Right hindlimb (tissue), 1 donor: ENCODE measurements around the gene PPM1B.
"Not testable (repeated sequence)": the region's sequence is repeated elsewhere in the genome, so short reads cannot be mapped to it uniquely, and the experiment has no call there.

Experiments used
- DNase-seq: peaks from one replicate; pipeline ENCODE4 v3.0.0-alpha.2; 2018

The PPM1B gene

DNA sequence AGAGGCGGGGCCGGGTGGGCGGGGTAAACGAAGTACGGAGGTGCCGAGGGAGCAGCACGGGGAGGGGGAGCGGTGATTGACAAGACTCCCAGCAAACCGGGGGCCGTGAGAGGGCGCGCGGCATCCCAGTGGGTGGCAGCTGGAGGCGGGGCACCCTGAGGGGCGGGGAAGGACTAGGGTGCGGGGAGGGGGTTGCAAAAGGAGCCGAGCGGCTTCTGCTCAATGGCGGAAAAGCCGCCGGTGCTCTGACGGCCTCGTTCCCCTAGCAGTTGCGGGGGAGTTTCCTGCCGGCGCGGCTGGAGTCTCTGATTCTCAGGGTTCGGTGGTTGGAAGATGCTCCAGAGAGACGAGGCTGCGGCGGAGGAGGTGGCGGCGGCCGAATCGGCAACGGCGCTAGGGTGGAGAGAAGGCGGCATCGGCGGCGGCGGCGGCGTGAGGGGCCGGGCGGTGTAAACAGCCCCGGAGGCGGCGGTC lies at the start of gene PPM1B:
Gene PPM1B (plus strand): TSS at position 195 of the 474 bp plus-strand sequence. CDS start 32,325 bp downstream, outside the sequence.
- DNase-seq: no peak

DNA sequence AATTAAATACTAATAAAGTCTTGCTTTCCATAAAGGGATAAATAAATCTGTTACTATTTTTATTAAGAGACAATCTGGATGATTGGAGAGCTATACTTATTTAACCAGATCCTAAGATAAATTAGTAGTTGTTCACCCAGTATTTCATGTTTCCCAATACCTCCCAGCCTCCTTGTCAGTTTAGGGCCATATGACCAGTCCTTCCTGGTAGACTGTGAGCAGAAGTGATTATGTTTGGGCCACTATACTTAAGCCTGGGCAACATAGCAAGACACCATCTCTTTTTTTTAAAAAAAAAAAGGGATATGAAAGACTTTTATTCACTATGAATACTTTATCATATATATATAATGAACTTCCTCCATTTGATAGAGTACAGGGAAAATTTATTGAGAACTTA lies 48.8 kb upstream of the PPM1B start:
- no peak for DNase-seq

DNA sequence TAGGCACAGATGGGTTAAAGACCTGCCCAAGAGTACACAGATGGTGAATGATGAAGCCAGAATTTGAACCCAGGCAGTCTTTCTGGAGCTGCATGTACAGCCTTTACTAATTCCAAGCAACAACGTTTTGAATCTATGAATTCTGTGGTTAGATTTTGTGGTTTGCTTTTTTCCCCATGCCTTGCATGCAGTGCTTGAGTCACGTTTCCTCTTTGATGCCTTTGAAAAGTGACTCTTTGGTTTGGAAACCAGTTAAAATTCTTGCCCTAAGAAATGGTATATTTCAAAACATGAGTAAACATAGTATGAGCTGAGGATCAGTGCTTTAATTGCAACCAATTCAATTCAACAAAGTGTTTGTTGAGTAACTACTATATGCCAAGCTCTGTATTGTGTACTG lies 48.2 kb upstream of the PPM1B start:
- DNase-seq: no peak

DNA sequence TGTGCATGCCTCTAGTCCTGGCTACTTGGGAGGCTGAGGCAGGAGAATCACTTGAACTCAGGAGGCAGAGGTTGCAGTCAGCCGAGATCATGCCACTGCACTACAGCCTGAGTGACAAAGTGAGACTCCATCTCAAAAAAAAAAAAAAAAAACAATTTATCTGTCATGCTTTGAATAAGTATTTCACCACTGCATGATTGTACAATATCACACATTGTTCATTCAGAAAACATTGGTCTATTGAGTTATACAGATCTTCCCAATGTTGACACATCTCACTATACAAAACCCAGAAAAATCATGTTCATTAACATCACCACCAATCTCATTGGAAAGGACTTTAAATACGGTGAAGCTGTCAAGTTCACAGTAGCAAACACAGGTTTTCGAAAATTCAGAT lies 46.8 kb upstream of the PPM1B start:
- DNase-seq: no peak

DNA sequence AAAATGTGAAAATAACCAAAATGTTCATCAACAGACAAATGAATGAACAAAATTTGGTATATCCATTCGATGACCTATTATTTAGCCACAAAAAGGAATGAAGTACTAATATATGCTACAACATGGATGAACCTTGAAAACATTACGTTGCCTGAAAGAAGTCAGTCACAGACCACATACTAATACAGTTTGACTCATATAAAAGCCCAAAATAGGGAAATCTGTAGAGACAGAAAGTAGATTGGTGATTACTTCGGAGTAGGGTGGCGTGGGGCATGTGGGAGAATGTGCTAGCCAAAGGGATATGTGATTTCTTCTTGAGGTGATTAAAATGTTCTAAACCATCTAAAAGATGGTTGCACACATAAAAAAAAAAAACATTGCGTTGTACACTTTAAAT lies 44.2 kb upstream of the PPM1B start:
- no peak for DNase-seq

DNA sequence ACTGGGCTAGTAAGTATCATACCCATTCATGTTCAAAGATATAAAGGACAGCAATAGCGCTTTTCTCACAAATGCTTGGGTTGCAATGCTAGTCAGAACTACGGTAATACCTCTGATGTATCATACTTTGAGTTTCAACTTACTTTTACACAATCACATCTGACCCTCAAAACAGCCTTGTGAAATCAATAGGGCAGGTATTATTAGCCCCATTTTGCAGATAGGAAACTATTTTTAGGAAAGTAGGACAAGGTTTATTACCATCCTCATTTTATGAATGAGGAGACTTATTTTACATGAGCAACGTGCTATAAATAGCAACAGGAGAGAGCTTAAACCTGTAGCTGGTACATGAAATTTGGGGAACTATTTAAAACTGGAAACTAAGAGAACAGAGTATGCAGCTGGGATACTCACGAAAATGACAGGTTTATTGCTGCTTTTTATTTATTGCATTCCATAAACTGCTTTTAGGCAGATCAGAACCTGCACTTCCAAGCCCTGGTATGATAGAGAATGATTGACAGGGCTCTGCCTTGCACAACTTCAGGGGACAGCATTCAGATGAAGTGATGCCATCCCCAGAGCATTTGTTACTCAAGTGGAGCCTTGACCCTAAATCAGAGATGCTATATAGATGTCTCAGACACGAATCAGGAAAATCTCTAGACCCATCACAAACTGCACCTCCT lies 42.4 kb upstream of the PPM1B start:
- no peak for DNase-seq

DNA sequence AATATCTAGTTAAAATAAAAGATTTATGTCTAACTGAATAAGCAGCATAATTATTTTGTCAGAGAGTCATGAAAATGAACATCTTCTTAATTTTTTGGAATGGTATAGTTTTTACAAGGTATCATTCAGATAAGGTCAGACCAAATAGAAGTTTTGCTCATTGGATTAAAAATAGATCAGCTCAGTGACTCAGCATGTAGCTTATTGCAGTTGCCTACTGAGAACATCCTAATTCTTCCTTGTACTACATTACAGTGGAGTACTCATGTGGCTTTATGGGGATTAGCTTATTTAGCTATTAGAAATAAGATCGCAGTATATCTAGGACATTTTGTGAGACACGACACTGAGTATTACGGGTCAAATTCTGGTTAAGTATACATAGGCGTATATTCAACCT lies 38.2 kb upstream of the PPM1B start:
- DNase-seq: no peak

DNA sequence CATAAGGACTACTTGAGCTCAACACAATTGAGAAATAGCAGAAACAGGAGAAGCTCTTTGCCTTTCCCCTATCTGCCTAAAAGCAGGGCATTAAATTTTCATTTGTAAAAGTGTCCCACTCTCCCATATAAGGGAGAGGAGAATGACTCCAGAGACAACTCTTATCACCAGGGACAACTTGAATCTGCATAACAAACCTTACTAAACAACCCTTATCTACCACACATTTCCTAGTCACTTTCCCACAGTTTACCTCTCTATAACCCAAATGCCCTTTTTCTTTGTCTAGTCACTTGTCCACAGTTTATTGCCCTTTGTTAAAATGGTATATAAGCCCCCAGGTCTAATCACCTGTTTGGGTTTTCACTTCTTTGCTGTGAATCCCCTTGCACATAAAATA lies 37.5 kb upstream of the PPM1B start:
- DNase-seq: no peak

DNA sequence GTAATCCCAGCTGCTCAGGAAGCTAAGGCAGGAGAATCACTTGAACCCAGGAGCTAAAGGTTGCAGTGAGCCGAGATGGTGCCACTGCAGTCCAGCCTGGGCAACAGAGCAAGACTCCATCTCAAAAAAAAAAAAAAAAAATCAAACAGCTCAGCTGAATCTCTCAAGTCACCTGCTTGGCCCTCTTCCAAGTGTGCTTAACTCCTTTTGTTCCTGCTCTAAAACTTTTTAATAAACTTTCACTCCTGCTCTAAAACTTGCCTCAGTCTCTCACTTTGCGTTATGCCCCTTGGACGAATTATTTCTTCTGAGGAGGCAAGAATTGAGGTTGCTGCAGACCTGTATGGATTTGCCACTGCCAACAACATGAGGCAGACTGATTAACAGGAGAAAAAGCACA lies 35.1 kb upstream of the PPM1B start:
- DNase-seq: not testable (repeated sequence)

DNA sequence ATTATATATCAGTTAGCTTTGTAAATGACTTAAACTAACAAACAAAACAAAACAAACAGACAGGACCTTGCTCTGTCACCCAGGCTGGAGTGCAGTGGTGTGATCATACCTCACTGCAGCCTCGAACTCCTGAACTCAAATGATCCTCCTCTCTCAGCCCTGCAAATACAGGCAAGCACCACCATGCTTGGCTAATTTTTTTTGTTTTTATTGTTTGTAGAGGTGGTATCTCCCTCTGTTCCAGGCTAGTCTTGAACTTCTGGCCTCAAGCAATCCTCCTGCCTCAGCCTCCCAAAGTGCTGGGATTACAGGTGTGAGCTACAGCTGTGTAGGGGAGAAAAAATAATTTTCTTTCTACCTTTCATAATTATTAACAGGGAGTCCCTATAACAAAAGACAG lies 33.8 kb upstream of the PPM1B start:
- no peak for DNase-seq

DNA sequence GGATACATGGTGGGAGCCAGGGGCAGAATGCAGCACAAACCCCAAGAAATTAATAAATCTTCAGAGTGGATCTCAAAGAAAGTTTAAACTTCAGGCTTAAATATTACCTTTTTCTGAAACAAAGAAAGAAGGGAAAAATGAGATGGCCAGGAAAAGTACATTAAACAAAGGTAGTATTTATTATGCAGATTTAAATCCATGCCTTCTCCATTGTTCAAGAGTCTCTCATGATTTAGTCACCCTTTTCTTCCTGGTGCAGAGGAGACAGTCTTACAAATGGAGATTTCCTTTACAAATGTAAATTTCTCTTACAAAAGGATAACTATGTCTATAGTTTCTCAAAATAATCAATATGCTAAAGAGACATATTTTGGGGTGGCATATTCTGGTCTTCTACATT lies 33.4 kb upstream of the PPM1B start:
- DNase-seq: no peak

DNA sequence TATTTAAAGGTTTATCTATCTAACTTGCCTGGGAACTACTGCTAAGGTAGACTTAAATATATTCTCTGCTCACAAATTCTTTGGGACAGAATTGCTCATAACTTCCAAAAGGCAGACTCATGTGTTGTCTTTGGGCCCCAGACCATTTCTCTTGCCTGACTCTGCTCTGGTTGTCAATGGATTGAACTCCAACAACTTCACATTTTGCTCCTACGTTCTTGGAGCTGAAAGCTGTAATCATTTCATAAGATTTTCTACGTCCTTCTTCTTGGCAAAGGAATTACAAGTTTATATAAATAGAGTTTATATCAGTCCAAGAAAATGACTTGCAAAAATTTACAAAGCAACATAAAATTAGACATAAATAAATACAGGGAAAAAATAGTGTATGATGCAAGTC lies 32.9 kb upstream of the PPM1B start:
- no peak for DNase-seq

DNA sequence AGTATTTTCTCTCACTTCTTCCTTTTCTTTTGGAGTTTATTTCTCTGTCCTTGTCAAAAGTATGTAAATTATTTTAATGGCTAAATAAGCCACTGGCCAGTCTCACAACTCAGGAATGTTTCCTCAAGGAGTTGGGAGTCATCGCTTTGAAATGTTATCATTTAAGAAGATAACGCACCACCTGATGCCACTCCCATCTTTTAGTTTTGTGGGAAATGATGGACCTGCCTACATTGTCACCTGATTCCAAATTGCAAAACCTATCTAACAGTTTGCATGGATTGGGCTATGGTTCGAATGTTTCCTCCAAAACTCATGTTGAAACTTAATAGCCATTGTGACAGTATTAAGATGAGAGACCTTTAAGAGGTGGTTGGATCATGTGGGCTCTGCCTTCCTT lies 32.4 kb upstream of the PPM1B start:
- no peak for DNase-seq

DNA sequence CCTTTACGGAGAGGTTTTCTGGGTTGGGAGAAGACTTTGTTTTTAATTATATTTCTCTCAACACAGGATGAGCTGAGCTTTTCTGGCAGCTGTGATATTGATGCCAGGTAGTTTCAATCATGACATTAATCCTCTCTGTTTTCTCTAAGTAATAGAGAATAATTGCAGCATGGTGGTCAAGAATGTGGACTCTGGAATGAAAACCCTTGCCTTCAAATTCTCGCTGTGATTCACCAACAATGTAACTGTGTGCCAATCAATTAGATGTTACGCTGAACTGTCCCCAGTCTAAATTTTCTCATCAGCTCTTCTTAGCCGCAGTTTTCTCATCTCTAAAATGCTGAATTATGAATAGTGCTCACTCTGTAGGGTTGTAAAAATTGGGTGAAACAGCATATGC lies 31.6 kb upstream of the PPM1B start:
- DNase-seq: no peak

DNA sequence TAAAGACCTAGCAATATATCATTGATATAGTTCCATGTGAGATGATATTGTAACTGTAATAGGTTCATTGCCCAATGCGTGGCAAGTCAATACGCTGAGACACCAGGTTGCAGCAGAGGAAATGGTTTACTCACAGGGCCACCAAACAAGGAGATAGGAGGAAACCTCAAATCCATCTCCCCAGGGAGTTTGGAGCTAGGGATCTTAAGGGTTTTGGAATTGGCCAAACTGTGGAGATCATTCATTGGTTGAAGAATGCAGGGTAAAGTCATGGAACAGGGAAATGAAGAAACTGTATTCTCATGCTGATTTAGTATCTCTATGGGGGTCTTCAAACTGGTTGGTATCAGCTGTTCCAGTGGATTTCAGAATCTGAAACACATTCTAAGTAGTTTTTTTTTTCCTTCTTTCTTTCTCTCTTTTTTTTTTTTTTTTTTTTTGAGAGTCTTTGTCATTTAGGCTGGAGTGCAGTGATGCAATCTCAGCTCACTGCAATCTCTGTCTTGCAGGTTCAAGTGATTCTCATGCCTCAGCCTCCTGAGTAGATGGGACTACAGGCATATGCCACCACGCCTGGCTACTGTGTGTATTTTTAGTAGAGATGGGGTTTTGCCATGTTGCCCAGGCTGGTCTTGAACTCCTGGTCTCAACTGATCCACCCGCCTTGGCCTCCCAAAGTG lies 30.7 kb upstream of the PPM1B start:
- DNase-seq: no peak

DNA sequence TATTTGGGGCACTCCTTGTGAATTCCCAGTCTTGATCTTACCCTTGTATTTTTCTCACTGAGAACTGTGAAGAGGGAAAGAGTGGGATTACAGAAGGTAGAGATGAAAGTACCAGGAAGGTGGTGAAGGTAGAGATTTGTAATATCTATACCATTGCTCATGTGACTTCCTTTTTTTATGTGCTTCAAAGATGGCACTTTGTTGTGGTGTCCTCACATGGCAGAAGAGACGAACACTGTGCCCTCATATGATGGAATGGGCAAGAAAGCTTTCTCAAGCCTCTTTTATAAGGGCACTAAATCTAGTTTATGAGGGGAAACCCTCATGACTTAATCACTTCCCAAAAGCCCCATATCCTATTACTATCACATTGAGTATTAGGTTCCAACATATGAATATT lies 28.9 kb upstream of the PPM1B start:
- DNase-seq: no peak

DNA sequence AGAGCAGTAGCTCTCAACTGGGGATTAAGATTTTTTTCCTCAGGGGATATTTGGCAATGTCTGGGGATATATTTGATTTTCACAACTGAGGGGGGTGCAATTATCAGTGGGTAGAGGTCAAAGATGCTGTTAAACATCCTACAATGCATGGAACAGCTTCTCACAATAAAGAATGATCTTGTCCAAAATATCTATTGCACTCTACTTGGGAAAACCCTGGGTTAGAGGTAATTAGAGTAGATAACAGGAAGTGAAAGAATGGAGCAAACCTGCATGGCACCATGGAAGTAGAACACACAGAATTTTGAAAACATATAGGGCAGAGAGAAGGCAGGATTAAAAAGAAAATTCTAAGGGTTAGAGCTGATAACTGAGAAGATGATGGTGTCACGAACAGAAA lies 26.4 kb upstream of the PPM1B start:
- DNase-seq: no peak

DNA sequence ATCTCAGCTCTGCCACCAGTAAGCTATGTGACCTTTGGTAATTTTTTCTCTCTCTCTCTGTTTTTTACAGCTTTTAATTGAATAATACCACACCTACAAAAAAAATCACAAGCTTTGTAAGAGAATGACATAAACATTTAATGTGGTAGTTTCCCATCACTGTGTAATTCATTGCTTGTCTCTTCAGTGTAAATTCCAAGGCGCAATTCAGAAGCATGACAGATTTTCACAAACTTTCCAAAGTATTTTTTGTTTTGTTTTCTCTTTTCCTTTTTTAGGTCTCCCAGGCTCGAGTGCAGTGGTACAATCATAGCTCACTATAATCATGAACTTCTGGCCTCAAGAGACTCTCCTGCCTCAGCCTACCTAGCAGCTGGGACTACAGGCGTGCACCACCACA lies 25.0 kb upstream of the PPM1B start:
- DNase-seq: no peak

DNA sequence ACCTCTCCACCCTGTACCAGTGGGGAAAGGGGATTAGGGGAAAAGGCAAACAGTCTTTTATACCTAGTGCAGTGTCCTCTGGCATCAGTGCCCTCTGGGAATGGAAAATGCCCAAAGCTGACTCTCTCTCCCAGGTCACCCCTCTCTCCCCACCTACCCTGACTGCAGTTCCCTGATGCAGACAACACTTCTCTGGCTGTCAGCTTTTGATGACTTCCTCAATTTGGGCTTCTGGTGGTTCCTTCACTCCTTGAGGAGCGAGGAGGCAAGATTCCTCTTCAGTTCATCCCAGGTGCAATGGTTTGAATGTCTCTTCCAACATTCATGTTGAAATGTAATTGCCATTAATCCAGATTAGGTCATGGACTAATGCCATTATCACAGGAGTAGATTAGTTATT lies 19.7 kb upstream of the PPM1B start:
- no peak for DNase-seq

DNA sequence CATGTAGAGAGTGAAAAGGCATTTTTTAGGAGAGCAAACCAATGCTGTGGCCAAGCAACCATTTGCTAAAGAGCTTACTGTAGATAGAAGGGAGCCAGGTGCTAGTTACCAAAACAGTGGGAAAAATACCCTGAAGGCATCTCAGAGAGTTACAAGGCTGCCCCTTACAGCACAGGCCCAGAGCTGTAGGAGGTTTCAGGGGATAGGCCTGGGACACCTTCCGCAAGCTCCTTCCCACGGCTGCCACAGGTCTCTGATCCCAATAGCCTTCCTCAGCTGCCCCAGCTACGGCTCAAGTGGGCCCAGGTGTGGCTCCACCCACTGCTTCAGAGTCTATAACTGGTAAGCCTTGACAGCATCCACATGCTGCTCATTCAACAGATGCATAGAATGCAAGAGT lies 18.2 kb upstream of the PPM1B start:
- DNase-seq: no peak

DNA sequence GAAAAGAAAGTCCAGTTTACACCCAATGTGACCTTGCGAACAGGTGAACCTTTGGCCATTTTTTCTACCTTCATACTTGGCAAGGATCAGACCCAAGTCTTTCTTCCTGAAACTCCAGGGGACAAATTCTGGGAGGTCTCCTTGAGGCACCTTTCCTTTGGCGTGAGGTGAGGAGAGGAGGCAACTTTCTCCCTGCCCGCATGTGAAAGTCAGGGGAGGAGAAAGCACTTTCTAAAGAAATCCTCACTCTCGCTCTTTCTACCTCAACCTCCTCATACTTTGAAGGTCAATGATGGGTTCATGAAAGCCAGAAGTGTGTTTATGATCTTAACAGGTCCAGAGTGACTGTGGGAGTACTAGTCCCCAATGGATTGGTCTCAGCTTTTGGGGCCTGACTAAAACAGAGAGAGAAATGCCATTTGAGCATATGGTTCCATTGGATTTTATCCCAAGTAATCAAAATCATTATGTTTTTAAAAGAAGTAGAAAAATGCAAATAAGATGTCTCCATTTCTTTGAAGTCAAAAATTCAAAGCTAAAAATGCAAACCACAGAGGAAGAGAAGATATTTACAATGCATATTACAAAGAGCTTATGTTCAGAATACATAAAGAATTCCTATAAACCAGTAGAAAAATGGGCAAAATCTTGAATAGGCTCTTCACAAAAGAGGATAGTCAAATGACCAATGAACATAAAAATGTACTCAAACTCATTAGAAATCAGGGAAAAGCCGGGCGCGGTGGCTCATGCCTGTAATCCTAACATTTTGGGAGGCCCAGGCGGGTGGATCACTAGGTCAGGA lies 15.6 kb upstream of the PPM1B start:
- no peak for DNase-seq

DNA sequence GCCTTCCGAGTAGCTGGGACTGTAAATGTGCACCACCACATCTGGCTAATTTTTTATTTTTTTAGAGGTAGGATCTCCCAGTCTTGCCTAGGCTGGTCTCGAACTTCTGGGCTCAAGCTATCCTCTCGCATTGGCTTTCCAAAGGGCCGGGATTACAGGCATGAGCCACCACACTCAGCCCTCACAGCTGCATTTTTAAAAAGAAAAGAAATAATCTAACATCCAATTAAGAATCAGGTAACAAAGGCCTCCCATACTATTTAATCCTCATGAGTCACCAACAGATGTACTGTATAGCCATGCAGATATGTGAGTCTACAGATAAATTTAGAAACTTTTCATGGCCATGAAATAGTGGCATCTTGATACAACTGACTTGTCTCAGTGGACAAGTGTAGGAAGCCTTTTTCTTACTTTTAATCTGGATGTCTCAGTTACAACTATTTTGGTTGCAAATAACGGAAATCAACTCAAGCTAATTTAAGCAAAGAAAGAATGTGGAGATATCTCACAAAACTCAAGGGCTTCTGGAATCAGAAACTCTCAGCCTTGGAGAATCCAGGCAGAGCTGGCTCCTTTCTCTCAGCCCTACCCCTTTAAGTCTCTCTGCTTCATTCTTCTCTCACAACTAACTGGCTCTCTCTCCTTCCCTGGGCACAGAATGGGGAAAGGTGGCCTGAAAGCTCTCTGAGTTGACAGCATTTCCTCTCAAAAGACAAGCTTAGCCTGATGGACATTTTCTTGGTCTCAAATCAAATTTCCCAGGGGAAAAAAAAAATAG lies 12.8 kb upstream of the PPM1B start:
- DNase-seq: no peak

DNA sequence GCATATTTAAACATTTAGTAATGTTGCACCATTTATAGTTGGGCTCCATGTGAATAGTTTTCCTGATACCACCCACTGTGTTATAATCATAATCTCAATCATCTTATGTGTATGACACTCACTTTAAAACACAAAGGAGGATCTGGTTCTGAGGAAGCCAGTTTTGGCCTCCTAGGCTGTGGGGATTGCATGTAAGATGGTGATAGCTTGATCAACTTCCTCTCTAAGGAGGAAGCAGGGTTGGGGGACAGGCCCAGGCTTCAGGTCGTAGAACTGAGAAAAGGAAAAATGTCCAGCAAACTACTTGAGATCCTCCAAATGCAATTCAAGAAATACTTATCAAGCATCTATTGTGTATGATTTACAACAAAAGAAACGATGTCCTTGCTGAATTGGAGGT lies 4.9 kb upstream of the PPM1B start:
- no peak for DNase-seq
